Measurements from ENCODE around the gene ALCAM. TPM values are rescaled to one million over a fixed set of nuclear protein-coding genes. Genes with fewer than 3 reads are reported as not detected.
"Not testable (repeated sequence)": the region's sequence is repeated elsewhere in the genome, so short reads cannot be mapped to it uniquely, and the experiment has no call there.

The ALCAM gene
- total and polyA plus RNA-seq, 2 donors (not counting 1 experiment from before 2014, with no cell fraction given) = 6.2 to 23.8 TPM

GRCh38 chr3:105389759-105390158 lies 23.1 kb downstream of the ALCAM start:
- H3K4me3 ChIP-seq (ENCODE audit: control extremely low read depth in 1 of 5, extremely low read depth in 1 of 5, insufficient read depth in 1 of 5, low read depth in 2 of 5, low read length in 4 of 5); intact Hi-C loops (cut with micrococcal nuclease); H3K4me3 Mint-ChIP-seq; DNase-seq; H3K27me3 ChIP-seq (replicated peaks in 1 of 4; ENCODE audit: control extremely low read depth in 1 of 4, control insufficient read depth in 3 of 4, insufficient read depth in 4 of 4, low read length in 3 of 4); H3K9me3 ChIP-seq (ENCODE audit: control extremely low read depth in 1 of 3, control insufficient read depth in 2 of 3, insufficient read depth in 1 of 3, low read length in 2 of 3); H2AFZ ChIP-seq (ENCODE audit: insufficient read depth, low read depth, low read length, poor library complexity, severe bottlenecking); POLR2A ChIA-PET; H3K9me3 Mint-ChIP-seq (ENCODE audit: insufficient read depth); H3K27me3 Mint-ChIP-seq; H3K27ac ChIP-seq (ENCODE audit: low read length in 2 of 2); ATAC-seq (ENCODE audit: low read depth); H3K27ac Mint-ChIP-seq; H3K4me2 ChIP-seq (replicated peaks; ENCODE audit: low read depth, low read length, poor library complexity, severe bottlenecking); H3K36me3 ChIP-seq (replicated peaks in 1 of 2; ENCODE audit: control extremely low read depth in 1 of 2, control insufficient read depth in 1 of 2, extremely low read depth in 1 of 2, insufficient read depth in 2 of 2, low read length in 1 of 2); H3K9ac ChIP-seq (ENCODE audit: low read length); H4K20me1 ChIP-seq (ENCODE audit: control insufficient read depth, insufficient read depth, low read length, poor library complexity, severe bottlenecking): not testable (repeated sequence)
- H3K4me1 ChIP-seq (ENCODE audit: control insufficient read depth in 2 of 2, insufficient read depth in 2 of 2, low read length in 2 of 2) = peaks cover 14 to 31% of the 10 kb centered on the region in 2 donors
- WGBS (ENCODE audit: insufficient coverage) = no CpG with 5 or more reads among the region's 1 CpG
- CTCF ChIA-PET = interaction anchor here (1.3 kb wide), 1 partner anchor 18 kb away, joined by 3 read pairs; no protein-coding TSS in a partner anchor
- peaks cover 68% of the 10 kb centered on the region for H3K79me2 ChIP-seq (ENCODE audit: control insufficient read depth, insufficient read depth, low read length)
- peaks cover 46% of the 10 kb centered on the region for H3K4me1 Mint-ChIP-seq

DNA sequence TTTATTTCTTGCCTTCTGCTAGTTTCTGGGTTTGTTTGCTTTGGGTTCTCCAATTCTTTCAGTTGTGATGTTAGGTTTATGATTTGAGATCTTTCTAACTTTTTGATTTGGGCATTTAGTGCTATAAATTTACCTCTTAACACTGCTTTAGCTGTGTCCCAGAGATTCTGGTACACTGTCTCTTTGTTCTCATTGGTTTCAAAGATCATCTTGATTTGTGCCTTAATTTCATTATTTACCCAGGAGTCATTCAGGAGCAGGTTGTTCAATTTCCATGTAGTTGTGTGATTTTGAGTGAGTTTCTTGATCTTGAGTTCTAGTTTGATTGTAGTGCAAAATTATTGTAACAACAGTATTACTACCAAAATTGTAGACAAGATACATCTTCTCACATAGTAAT lies 25.9 kb downstream of the ALCAM start:
- ATAC-seq (ENCODE audit: low read depth); H3K4me2 ChIP-seq (replicated peaks; ENCODE audit: low read depth, low read length, poor library complexity, severe bottlenecking); H3K9me3 Mint-ChIP-seq (ENCODE audit: insufficient read depth); H3K36me3 ChIP-seq (replicated peaks in 1 of 2; ENCODE audit: control extremely low read depth in 1 of 2, control insufficient read depth in 1 of 2, extremely low read depth in 1 of 2, insufficient read depth in 2 of 2, low read length in 1 of 2); H3K9ac ChIP-seq (ENCODE audit: low read length); H3K4me3 ChIP-seq (ENCODE audit: control extremely low read depth in 1 of 5, extremely low read depth in 1 of 5, insufficient read depth in 1 of 5, low read depth in 2 of 5, low read length in 4 of 5); H3K4me3 Mint-ChIP-seq; H3K27ac Mint-ChIP-seq; H3K27me3 Mint-ChIP-seq; H3K27ac ChIP-seq (ENCODE audit: low read length in 2 of 2); H3K9me3 ChIP-seq (ENCODE audit: control extremely low read depth in 1 of 3, control insufficient read depth in 2 of 3, insufficient read depth in 1 of 3, low read length in 2 of 3); POLR2A ChIA-PET; intact Hi-C loops (cut with micrococcal nuclease); DNase-seq; H2AFZ ChIP-seq (ENCODE audit: insufficient read depth, low read depth, low read length, poor library complexity, severe bottlenecking); H3K4me1 ChIP-seq (ENCODE audit: control insufficient read depth in 2 of 2, insufficient read depth in 2 of 2, low read length in 2 of 2); H3K27me3 ChIP-seq (replicated peaks in 1 of 4; ENCODE audit: control extremely low read depth in 1 of 4, control insufficient read depth in 3 of 4, insufficient read depth in 4 of 4, low read length in 3 of 4); CTCF ChIA-PET; H4K20me1 ChIP-seq (ENCODE audit: control insufficient read depth, insufficient read depth, low read length, poor library complexity, severe bottlenecking): not testable (repeated sequence)
- H3K79me2 ChIP-seq (ENCODE audit: control insufficient read depth, insufficient read depth, low read length) = peaks cover 77% of the 10 kb centered on the region
- H3K4me1 Mint-ChIP-seq = peaks cover 26% of the 10 kb centered on the region

DNA sequence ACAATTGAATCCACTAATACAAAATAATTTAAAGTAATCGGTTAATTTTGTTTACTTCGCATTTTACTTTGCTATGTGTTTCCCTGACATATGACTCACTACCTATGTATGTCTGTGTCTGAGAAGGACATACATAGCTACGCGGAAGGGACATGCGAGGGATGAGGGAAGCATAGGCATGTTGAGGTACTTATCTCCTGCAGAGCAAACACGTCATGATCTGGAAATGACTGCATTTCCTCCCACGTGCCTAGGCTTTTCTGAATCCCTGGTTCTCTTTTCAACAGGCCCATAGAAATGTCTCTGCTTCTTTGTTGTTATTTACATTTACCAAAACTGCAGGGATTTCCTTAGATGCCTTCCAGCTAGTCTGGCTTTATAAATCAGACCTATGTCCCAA lies 27.5 kb downstream of the ALCAM start:
- H3K4me1 Mint-ChIP-seq = peaks cover 22% of the 10 kb centered on the region

More for the DNA sequence above, 27.5 kb downstream of the ALCAM start:
- WGBS (ENCODE audit: insufficient coverage) = 91% methylated on average over 3 of the region's 7 CpGs
- Histone ChIP-seq H2AFZ (ENCODE audit: insufficient read depth, low read depth, low read length, poor library complexity, severe bottlenecking) (no peak overlapping the region), H3K4me3 (ENCODE audit: control extremely low read depth in 1 of 5, extremely low read depth in 1 of 5, insufficient read depth in 1 of 5, low read depth in 2 of 5, low read length in 4 of 5) (no peak overlapping the region), H4K20me1 (ENCODE audit: control insufficient read depth, insufficient read depth, low read length, poor library complexity, severe bottlenecking) (peaks cover 10% of the 10 kb centered on the region), H3K27ac (ENCODE audit: low read length in 2 of 2) (no peak overlapping the region), H3K36me3 (replicated peaks in 1 of 2; ENCODE audit: control extremely low read depth in 1 of 2, control insufficient read depth in 1 of 2, extremely low read depth in 1 of 2, insufficient read depth in 2 of 2, low read length in 1 of 2) (no peaks in the 10 kb centered on the region), H3K4me2 (replicated peaks; ENCODE audit: low read depth, low read length, poor library complexity, severe bottlenecking) (no peak overlapping the region), H3K79me2 (ENCODE audit: control insufficient read depth, insufficient read depth, low read length) (peaks cover 85% of the 10 kb centered on the region), H3K4me1 (ENCODE audit: control insufficient read depth in 2 of 2, insufficient read depth in 2 of 2, low read length in 2 of 2) (no peaks in the 10 kb centered on the region), H3K9ac (ENCODE audit: low read length) (no peak overlapping the region), H3K27me3 (replicated peaks in 1 of 4; ENCODE audit: control extremely low read depth in 1 of 4, control insufficient read depth in 3 of 4, insufficient read depth in 4 of 4, low read length in 3 of 4) (no peaks in the 10 kb centered on the region), H3K9me3 (ENCODE audit: control extremely low read depth in 1 of 3, control insufficient read depth in 2 of 3, insufficient read depth in 1 of 3, low read length in 2 of 3) (peaks cover 0 to 6% (median 3%) of the 10 kb centered on the region in 3 donors)
- no peaks in the 10 kb centered on the region for H3K27me3 Mint-ChIP-seq
- no peak for TF ChIP-seq EZH2 (IDR thresholded peaks at IDR 0.05; ENCODE audit: borderline replicate concordance, insufficient read depth, low read depth, low read length, poor library complexity, severe bottlenecking)
- TF ChIP-seq, protein P1, sequence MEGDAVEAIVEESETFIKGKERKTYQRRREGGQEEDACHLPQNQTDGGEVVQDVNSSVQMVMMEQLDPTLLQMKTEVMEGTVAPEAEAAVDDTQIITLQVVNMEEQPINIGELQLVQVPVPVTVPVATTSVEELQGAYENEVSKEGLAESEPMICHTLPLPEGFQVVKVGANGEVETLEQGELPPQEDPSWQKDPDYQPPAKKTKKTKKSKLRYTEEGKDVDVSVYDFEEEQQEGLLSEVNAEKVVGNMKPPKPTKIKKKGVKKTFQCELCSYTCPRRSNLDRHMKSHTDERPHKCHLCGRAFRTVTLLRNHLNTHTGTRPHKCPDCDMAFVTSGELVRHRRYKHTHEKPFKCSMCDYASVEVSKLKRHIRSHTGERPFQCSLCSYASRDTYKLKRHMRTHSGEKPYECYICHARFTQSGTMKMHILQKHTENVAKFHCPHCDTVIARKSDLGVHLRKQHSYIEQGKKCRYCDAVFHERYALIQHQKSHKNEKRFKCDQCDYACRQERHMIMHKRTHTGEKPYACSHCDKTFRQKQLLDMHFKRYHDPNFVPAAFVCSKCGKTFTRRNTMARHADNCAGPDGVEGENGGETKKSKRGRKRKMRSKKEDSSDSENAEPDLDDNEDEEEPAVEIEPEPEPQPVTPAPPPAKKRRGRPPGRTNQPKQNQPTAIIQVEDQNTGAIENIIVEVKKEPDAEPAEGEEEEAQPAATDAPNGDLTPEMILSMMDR (IDR thresholded peaks at IDR 0.05) = no peak
- peaks cover 9% of the 10 kb centered on the region for H3K9me3 Mint-ChIP-seq (ENCODE audit: insufficient read depth)
- ChIA-PET CTCF (no interaction called here), POLR2A (no interaction called here)
- no peak for DNase-seq
- no peak overlapping the region for H3K27ac Mint-ChIP-seq
- ATAC-seq (ENCODE audit: low read depth) = no peak
- intact Hi-C loops (cut with micrococcal nuclease) = no loop called here
- no peak overlapping the region for H3K4me3 Mint-ChIP-seq

Measured in B cell (primary cell).